T-helper 22 cell (primary cell): ENCODE data around the gene RASSF4.

ENCODE experiments used
- DNase-seq: peaks from one replicate; pipeline ENCODE4 v3.0.0-alpha.2; 2020; ENCODE audit warnings: low read depth

RASSF4 gene

GRCh38 chr10:44959247-44960087 is at the start of gene RASSF4:
Gene RASSF4, plus strand, starts transcription at chr10:44959802. Its CDS starts 10,401 bp downstream, at chr10:44970203.
- peak; percentile 82 for DNase-seq

- no peak for DNase-seq
Measured at GRCh38 chr10:44909910-44910309, 49.7 kb upstream of the RASSF4 start.

GRCh38 chr10:44910602-44911001 is 49.0 kb upstream of the RASSF4 start:
- no peak for DNase-seq

GRCh38 chr10:44911081-44911540 is 48.5 kb upstream of the RASSF4 start, which contains the start of gene TMEM72:
Gene TMEM72, plus strand, starts transcription at chr10:44911337. Its CDS starts 176 bp downstream, at chr10:44911513.
- no peak for DNase-seq

GRCh38 chr10:44911951-44912350 is 47.7 kb upstream of the RASSF4 start:
- no peak for DNase-seq

- no peak for DNase-seq
Measured at GRCh38 chr10:44913350-44914081, 46.1 kb upstream of the RASSF4 start.

- DNase-seq, result no peak
Measured at GRCh38 chr10:44914891-44915290, 44.7 kb upstream of the RASSF4 start.

GRCh38 chr10:44916429-44916828 is 43.2 kb upstream of the RASSF4 start:
- DNase-seq, result no peak

GRCh38 chr10:44917848-44918247 is 41.8 kb upstream of the RASSF4 start:
- DNase-seq, result no peak

GRCh38 chr10:44920252-44920651 is 39.4 kb upstream of the RASSF4 start:
- DNase-seq, result no peak

- no peak for DNase-seq
Measured at GRCh38 chr10:44921061-44921460, 38.5 kb upstream of the RASSF4 start.

- DNase-seq, result no peak
Measured at GRCh38 chr10:44921506-44921905, 38.1 kb upstream of the RASSF4 start.

GRCh38 chr10:44922021-44922420 is 37.6 kb upstream of the RASSF4 start:
- no peak for DNase-seq

- DNase-seq, result no peak
Measured at GRCh38 chr10:44922796-44923545, 36.6 kb upstream of the RASSF4 start.

- no peak for DNase-seq
Measured at GRCh38 chr10:44923611-44924010, 36.0 kb upstream of the RASSF4 start.

GRCh38 chr10:44924261-44925040 is 35.2 kb upstream of the RASSF4 start:
- DNase-seq, result no peak

- DNase-seq, result no peak
Measured at GRCh38 chr10:44925224-44925623, 34.4 kb upstream of the RASSF4 start.

- no peak for DNase-seq
Measured at GRCh38 chr10:44925811-44926750, 33.5 kb upstream of the RASSF4 start.

GRCh38 chr10:44926751-44927351 is 32.8 kb upstream of the RASSF4 start:
- DNase-seq, result no peak

- no peak for DNase-seq
Measured at GRCh38 chr10:44927352-44927751, 32.2 kb upstream of the RASSF4 start.
